ENCODE measurements around the gene FSD2. TPM values are rescaled to one million over a fixed set of nuclear protein-coding genes. Genes with fewer than 3 reads are reported as not detected.

The FSD2 gene
- total and polyA plus RNA-seq, 2 of the 8 experiments (the other 6 are each of a cell fraction or from before 2014, with no cell fraction given), result 0.02 TPM; not detected in 1

DNA sequence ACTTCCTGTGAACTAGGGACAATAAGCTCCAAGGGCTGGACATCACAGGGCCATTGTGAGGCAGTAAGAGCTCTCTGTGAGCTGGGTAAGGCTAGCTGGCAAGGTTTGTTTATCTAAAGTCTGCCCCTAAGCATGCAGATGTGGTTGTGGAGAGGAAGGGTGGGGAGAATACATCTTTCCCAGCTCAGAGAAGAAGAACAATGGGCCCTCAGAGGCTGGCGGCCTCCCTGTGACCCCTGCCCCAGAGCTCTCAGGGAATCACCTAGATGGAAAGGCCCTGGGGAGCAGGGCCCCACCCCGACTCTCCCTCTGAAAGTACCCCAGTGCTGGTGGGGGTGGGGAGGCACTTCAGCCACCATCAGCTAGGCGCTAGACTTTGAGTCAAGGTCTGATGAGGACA lies 91.9 kb downstream of the FSD2 start (continued):
- TF ChIP-seq CHD7 (IDR thresholded peaks at IDR 0.05; ENCODE audit: insufficient replicate concordance, low read length) (no peak), GTF2F1 (IDR thresholded peaks at IDR 0.05; ENCODE audit: borderline replicate concordance, low read depth, low read length) (no peak)
